GM12878 (cell line): Measurements from ENCODE around the gene STKLD1. TPM values are rescaled to one million over a fixed set of nuclear protein-coding genes. Genes with fewer than 3 reads are reported as not detected.

ENCODE experiments used
- ATAC-seq: fragments of 200-7000 bp; cut with Tn5 transposase; 3 replicates; pipeline ENCODE4 v1.9.1; 2020; ENCODE audit warnings: mild to moderate bottlenecking, moderate library complexity
- BruUV-seq: library from RNA; stranded (reverse); fragments of 400-500 nt; replicated peaks from 2 replicates; lab custom pipeline; 2021; lab: Mats Ljungman, UMichigan
- CTCF ChIA-PET: fragments of 300-600 bp; sonication (Branson Sonifier 250); formaldehyde crosslinking; extraction: SDS; loops from one replicate; lab custom pipeline; 2021; ENCODE audit warnings: inconsistent platforms; lab: Yijun Ruan, JAX
- POLR2A ChIA-PET: fragments of 350-600 bp; formaldehyde crosslinking; extraction: SDS; loops from one replicate; lab custom pipeline; 2021; ENCODE audit warnings: inconsistent platforms; lab: Charles Lee
- RAD21 ChIA-PET: fragments of 300-600 bp; sonication (Branson Sonifier 250); formaldehyde crosslinking; loops from one replicate; lab custom pipeline; 2023; ENCODE audit warnings: antibody characterized with exemption; ENCODE audit not compliant: unreplicated experiment; lab: Charles Lee
- SMC1A ChIA-PET: fragments of 300-600 bp; sonication (Branson Sonifier 250); formaldehyde crosslinking; loops from one replicate; lab custom pipeline; 2023; ENCODE audit not compliant: unreplicated experiment, uncharacterized antibody; lab: Charles Lee
- DNase-seq: peaks from one replicate; pipeline ENCODE4 v3.0.0-alpha.2; 2011; ENCODE audit warnings: low read depth, low spot score
- FAIRE-seq: peaks from 3 replicates; lab custom pipeline; 2011; peaks lifted over from hg19 to GRCh38; lab: Jason Lieb, UNC
- H2AFZ ChIP-seq: 2 replicates; pipeline ENCODE4 v1.6.0; 2011; ENCODE audit warnings: low read depth, low read length, control low read depth; ENCODE audit not compliant: control insufficient read depth
- H3K27ac ChIP-seq: 2 replicates; pipeline ENCODE4 v1.5.1; 2011; ENCODE audit warnings: control low read depth; ENCODE audit not compliant: control insufficient read depth, insufficient read depth
- H3K27me3 ChIP-seq, 2 experiments: replicated peaks in 1 of 2; 2 replicates each; pipeline versions ENCODE4 v1.6.0 to v1.6.1; 2011; ENCODE audit warnings: low read length in 1 of 2; ENCODE audit not compliant: control insufficient read depth in 2 of 2, insufficient read depth in 2 of 2
- H3K36me3 ChIP-seq, 2 experiments: 2 replicates each; pipeline ENCODE4 v1.5.1; 2011; ENCODE audit warnings: low read length in 1 of 2; ENCODE audit not compliant: control insufficient read depth in 2 of 2, insufficient read depth in 2 of 2
- H3K4me1 ChIP-seq: 2 replicates; pipeline ENCODE4 v1.6.1; 2011; ENCODE audit warnings: mild to moderate bottlenecking, low read length, moderate library complexity, mixed read lengths; ENCODE audit not compliant: control insufficient read depth, insufficient read depth
- H3K4me2 ChIP-seq: 2 replicates; pipeline ENCODE4 v1.6.0; 2011; ENCODE audit warnings: control low read depth; ENCODE audit not compliant: control insufficient read depth, insufficient read depth
- H3K4me3 ChIP-seq: fragments of 200-600 bp; sonication (generic); 2 replicates; pipeline ENCODE4 v1.5.1; 2016
- H3K79me2 ChIP-seq: 2 replicates; pipeline ENCODE4 v1.6.0; 2011; ENCODE audit warnings: low read length; ENCODE audit not compliant: control insufficient read depth, insufficient read depth
- H3K9ac ChIP-seq: 2 replicates; pipeline ENCODE4 v1.8.0; 2011; ENCODE audit warnings: low read length, control low read depth, mixed read lengths; ENCODE audit not compliant: control insufficient read depth, insufficient read depth
- H3K9me3 ChIP-seq: replicated peaks from 3 replicates; pipeline ENCODE4 v1.5.1; 2011; ENCODE audit warnings: mild to moderate bottlenecking, low read length; ENCODE audit not compliant: control insufficient read depth, insufficient read depth
- H4K20me1 ChIP-seq: 2 replicates; pipeline ENCODE4 v1.6.0; 2011; ENCODE audit not compliant: control insufficient read depth, insufficient read depth
- ASH2L ChIP-seq: fragments of 300-600, 200-600 bp; sonication (generic); IDR thresholded peaks from 2 replicates; pipeline ENCODE4 v1.6.1; 2017; ENCODE audit warnings: low read depth, mild to moderate bottlenecking, borderline replicate concordance
- E2F8 ChIP-seq: fragments of 450-650 bp; IDR thresholded peaks from 2 replicates; pipeline ENCODE4 v1.6.1; 2018; ENCODE audit warnings: mild to moderate bottlenecking, low read depth, moderate library complexity; ENCODE audit not compliant: partially characterized antibody
- EGR1 ChIP-seq, 2 experiments: IDR thresholded peaks; 1 replicate in 1 of 2; 2 replicates in 1 of 2; pipeline ENCODE4 v1.6.1; 2011 to 2012; ENCODE audit warnings: low read depth in 2 of 2, low read length in 2 of 2, borderline replicate concordance in 1 of 2, mild to moderate bottlenecking in 1 of 2, moderate library complexity in 1 of 2
- IKZF2 ChIP-seq, 2 experiments: fragments of 450-650 bp; IDR thresholded peaks; 2 replicates each; pipeline ENCODE4 v1.6.1; 2017; ENCODE audit warnings: mild to moderate bottlenecking in 2 of 2, moderate library complexity in 2 of 2
- KAT2A ChIP-seq: conservative IDR thresholded peaks from 2 replicates; pipeline ENCODE4 v1.6.1; 2011; ENCODE audit warnings: low read depth, low read length; ENCODE audit not compliant: control insufficient read depth
- MTA3 ChIP-seq: IDR thresholded peaks from 2 replicates; pipeline ENCODE4 v1.6.1; 2012; ENCODE audit warnings: low read length, inconsistent platforms, borderline replicate concordance
- NRF1 ChIP-seq: conservative IDR thresholded peaks from 2 replicates; pipeline ENCODE4 v1.6.1; 2011; ENCODE audit warnings: mild to moderate bottlenecking, low read depth, low read length, improper control_type of control experiment
- PRDM15 ChIP-seq: fragments of 450-650 bp; formaldehyde crosslinking; IDR thresholded peaks from 2 replicates; pipeline ENCODE4 v1.4.0; 2020; ENCODE audit warnings: mild to moderate bottlenecking, moderate library complexity
- SMAD1 ChIP-seq: fragments of 450-650 bp; IDR thresholded peaks from 2 replicates; pipeline ENCODE4 v1.6.1; 2018; ENCODE audit warnings: mild to moderate bottlenecking, low read depth; ENCODE audit not compliant: partially characterized antibody
- STAT1 ChIP-seq: fragments of 450-650 bp; conservative IDR thresholded peaks from 2 replicates; pipeline ENCODE4 v1.6.1; 2014; ENCODE audit warnings: antibody characterized with exemption, mild to moderate bottlenecking
- SUZ12 ChIP-seq: fragments of 200-600 bp; sonication (generic); IDR thresholded peaks from one replicate; pipeline ENCODE4 v1.6.1; 2018; ENCODE audit warnings: antibody characterized with exemption, mild to moderate bottlenecking; ENCODE audit not compliant: unreplicated experiment
- ZNF24 ChIP-seq: fragments of 450-650 bp; IDR thresholded peaks from 2 replicates; pipeline ENCODE4 v1.6.1; 2017; ENCODE audit warnings: antibody characterized with exemption, mild to moderate bottlenecking
- ZNF274 ChIP-seq: IDR thresholded peaks from one replicate; pipeline ENCODE4 v1.8.0; 2011; ENCODE audit not compliant: insufficient read length, insufficient read depth
- WGBS: methylation state at CpG from one replicate; pipeline ENCODE4 v1.1.6; 2016; ENCODE audit warnings: low lambda C conversion rate; ENCODE audit not compliant: insufficient replicate concordance, insufficient coverage; ENCODE audit errors: missing lambda C conversion rate; 5-methylcytosine and 5-hydroxymethylcytosine counted together
- in situ Hi-C: fragments of 300-500 bp; cut with MboI; formaldehyde crosslinking; loops from 9 replicates; pipeline ENCODE4 v1.14.3; 2018; ENCODE audit warnings: mixed read lengths
- intact Hi-C: fragments of 100-400 bp; cut with micrococcal nuclease; formaldehyde crosslinking; loops from one replicate; pipeline ENCODE4 v1.14.2; 2022; ENCODE audit not compliant: unreplicated experiment
- polyA plus RNA-seq, 11 experiments: library from polyadenylated mRNA; depleted of rRNA in 4 of 11; unstranded in 6 of 11; stranded (reverse) in 5 of 11; fragments of >200 nt; fragmentation: Nextera tagmentation in 4 of 11; fragmentation: Illumina TruSeq in 1 of 11; extraction: Ambion mirVana in 4 of 11; extraction: Trizol in 1 of 11; gene quantifications; 1 replicate in 1 of 11; 2 replicates in 10 of 11; pipeline versions ENCODE4 v1.2.1 to v1.2.3, GENCODE V29; 2011 to 2016; ENCODE audit warnings: inconsistent platforms in 2 of 11, missing spikeins in 2 of 11, low read depth in 1 of 11
- total RNA-seq, 4 experiments: library from RNA; depleted of rRNA in 3 of 4; stranded (reverse); fragments of >200 nt in 3 of 4; fragmentation: Illumina TruSeq in 1 of 4; extraction: Trizol in 1 of 4; gene quantifications; 2 replicates each; pipeline versions ENCODE4 v1.2.1 to v1.2.3, GENCODE V29; 2013 to 2021

The STKLD1 gene
- total and polyA plus RNA-seq, 10 of the 15 experiments (the other 5 are each of a cell fraction or from before 2014, with no cell fraction given), result 0.07 to 0.40 (median 0.29) TPM; not detected in 4

- no TSS peak for BruUV-seq
- Histone ChIP-seq H3K9me3 (no peaks in the 10 kb centered on the region; the same call in 2 of the 3 replicates), H3K4me3 (no peak overlapping the region), H3K9ac (no peak overlapping the region), H4K20me1 (no peaks in the 10 kb centered on the region), H3K4me2 (no peak overlapping the region), H3K4me1 (no peaks in the 10 kb centered on the region), H3K79me2 (no peaks in the 10 kb centered on the region), H3K36me3 (no peaks in the 10 kb centered on the region), H2AFZ (no peak overlapping the region), H3K27ac (no peak overlapping the region), H3K27me3 (no peaks in the 10 kb centered on the region; a peak in 1 of 4 replicates)
- WGBS, result 0% methylated on average over 6 of the region's 18 CpGs
- RAD21 ChIA-PET, result no interaction called here
- intact Hi-C loops, result no loop called here
- POLR2A ChIA-PET, result no interaction called here
- CTCF ChIA-PET, result no interaction called here
- SMC1A ChIA-PET, result no interaction called here
- no peak for DNase-seq
- no peak for ATAC-seq
- in situ Hi-C loops, result no loop called here
- no peak for FAIRE-seq
- TF ChIP-seq SMAD1 (no peak), PRDM15 (no peak), NRF1 (no peak), KAT2A (no peak), ZNF274 (no peak), STAT1 (no peak), SUZ12 (no peak), EGR1 (IDR thresholded peaks at IDR 0.05; ENCODE audit: borderline replicate concordance in 1 of 2, low read depth in 2 of 2, low read length in 2 of 2) (no peak), MTA3 (no peak), ZNF24 (no peak), ASH2L (no peak), IKZF2 (IDR thresholded peaks at IDR 0.05) (no peak), E2F8 (no peak)
These were observed 53.0 kb downstream of the STKLD1 start for GRCh38 chr9:133429214-133429613.
